ENCODE measurements around the gene MIB2. TPM values are rescaled to one million over a fixed set of nuclear protein-coding genes. Genes with fewer than 3 reads are reported as not detected.

MIB2 gene
- total RNA-seq, 1 donor from 2014 or later = 81.2 TPM

DNA sequence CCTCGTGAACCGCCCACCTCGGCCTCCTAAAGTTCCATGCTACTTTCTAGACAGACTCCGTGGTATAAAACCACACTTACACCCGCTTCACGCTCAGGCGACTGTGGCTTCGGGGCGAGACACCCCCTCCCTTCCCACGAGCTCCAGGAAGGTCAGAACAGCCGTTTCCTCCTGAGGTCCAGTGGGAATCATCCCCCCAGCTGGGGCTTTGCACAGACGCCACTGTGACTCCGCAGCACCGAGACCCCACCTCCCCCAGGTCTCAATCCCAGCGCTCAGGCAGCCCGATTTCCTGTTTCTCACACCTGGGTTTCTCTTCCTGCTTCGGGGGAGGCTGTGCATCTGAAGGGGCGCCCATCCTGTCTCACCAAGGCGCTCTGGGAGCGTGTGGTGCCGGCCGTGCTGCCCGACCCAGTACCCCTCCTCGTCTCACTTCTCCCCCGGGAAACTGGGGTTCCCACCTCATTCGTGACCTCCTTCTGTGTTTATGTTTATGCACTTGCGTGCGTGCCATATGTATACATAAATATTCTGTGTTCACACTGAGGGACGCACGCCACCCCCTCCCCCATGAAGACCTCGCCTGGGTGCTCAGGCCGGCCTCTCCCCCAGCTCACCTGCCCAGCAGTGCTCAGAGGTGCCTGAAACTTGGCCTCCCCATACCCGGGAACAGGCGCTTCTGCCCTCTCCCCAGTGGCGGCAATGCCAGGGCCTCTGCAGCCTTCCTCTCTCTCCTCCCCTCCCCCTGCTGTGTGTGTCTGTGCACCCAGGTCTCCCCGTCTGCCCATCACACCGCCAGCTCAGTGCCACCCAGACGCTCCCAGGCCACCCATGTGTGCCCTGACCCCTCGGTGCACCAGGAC is 62.6 kb downstream of the MIB2 start:
- DNase-seq (ENCODE audit: extremely low read depth, low read depth, low spot score) = no peak

DNA sequence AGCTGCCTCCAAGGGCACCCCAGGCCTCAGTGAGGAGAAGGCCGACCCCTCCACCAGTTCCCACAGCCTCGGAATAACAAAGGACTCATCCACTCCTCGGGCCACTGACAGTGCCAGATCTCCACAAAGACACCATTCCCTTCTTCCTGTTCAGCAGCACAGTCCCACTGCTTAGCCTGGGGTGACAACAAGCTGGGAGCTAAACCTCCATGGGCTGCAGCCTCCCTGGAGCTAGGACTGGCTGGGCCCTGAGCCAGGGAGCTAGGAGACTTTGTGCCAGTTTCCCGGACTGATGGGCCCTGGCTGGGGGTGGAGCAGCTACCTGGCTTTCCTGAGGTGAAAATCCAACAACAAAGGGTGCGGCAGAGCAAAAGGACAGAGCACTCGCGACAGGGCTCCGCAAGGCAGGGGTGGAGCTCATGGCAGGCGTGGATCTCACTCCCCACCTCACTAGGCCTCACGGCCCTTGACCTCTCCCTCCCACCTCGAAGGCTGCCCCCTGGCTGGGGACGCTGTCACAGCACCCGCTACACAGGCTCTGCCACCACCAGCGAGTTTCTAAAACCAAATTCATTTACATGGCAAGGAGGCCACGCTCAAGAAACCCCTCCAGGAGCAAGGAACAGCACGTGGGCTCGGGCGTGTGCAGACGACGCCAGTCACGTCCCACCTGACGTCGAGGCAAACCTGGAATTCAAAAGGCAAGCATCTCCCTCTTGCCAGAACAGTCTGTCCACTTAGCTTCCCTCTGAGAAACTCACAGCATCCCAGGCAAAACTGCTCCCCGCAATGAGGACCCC is 63.5 kb downstream of the MIB2 start:
- no peak for DNase-seq (ENCODE audit: extremely low read depth, low read depth, low spot score)

Other genes starting within 250 kb of the MIB2 start
- 145 and 181 TPM in 2 replicates for gene AURKAIP1, start 240.3 kb upstream of the MIB2 start, total RNA-seq
- 111 and 189 TPM in 2 replicates for gene CCNL2, start 216.2 kb upstream of the MIB2 start, total RNA-seq
- gene MRPL20, start 208.2 kb upstream of the MIB2 start, total RNA-seq = 125 and 128 TPM in 2 replicates
- gene ANKRD65, start 194.2 kb upstream of the MIB2 start, total RNA-seq = 0.34 TPM in 1 of 2 replicates, not detected in the other
- 21.4 and 34.8 TPM in 2 replicates for gene VWA1, start 179.8 kb upstream of the MIB2 start, total RNA-seq
- gene ATAD3C, start 165.8 kb upstream of the MIB2 start, total RNA-seq = not detected in 2 replicates
- gene ATAD3B, start 143.7 kb upstream of the MIB2 start, total RNA-seq = 22.6 and 37.5 TPM in 2 replicates
- 48.3 and 54.5 TPM in 2 replicates for gene ATAD3A, start 103.3 kb upstream of the MIB2 start, total RNA-seq
- 1.7 and 3.4 TPM in 2 replicates for gene TMEM240, start 74.9 kb upstream of the MIB2 start, total RNA-seq
- 106 and 136 TPM in 2 replicates for gene SSU72, start 40.6 kb upstream of the MIB2 start, total RNA-seq
- 5.2 and 9.9 TPM in 2 replicates for gene FNDC10, start 15.4 kb upstream of the MIB2 start, total RNA-seq
- 0.58 and 3.2 TPM in 2 replicates for gene MMP23B, start 16.7 kb downstream of the MIB2 start, total RNA-seq
- 13.5 and 24.3 TPM in 2 replicates for gene CDK11B, start 43.5 kb downstream of the MIB2 start, total RNA-seq
- 40.0 and 62.2 TPM in 2 replicates for gene SLC35E2B, start 77.3 kb downstream of the MIB2 start, total RNA-seq
- 19.7 and 25.9 TPM in 2 replicates for gene CDK11A, start 108.9 kb downstream of the MIB2 start, total RNA-seq
- gene NADK, start 163.0 kb downstream of the MIB2 start, total RNA-seq = 91.0 and 134 TPM in 2 replicates

All from glomerular endothelial cell (primary cell).